Measurements from ENCODE around the gene PINLYP.
"Not testable (repeated sequence)": the region's sequence is repeated elsewhere in the genome, so short reads cannot be mapped to it uniquely, and the experiment has no call there.

The PINLYP gene

GRCh38 chr19:43584484-43584883, 8.9 kb downstream of the PINLYP start:
- no peak for DNase-seq

DNA sequence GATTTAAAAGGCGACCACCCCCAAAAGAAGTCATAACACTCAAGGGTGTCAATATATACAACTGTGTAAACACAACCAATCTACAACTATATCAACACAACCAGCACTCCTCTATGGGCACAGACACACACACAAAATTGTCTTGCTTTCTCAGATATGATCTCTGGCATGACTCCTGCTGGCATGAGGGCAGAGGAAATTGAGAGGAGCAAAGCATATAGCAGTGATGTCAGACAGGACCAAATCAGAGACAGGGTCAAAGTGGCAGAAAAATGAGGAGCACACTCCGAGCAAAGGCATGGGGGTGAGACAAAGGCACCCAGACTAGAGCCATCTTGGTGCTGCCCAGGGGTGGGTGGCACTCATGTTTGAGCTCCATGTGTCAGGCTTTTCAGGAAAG, 10.7 kb downstream of the PINLYP start:
- no peak for DNase-seq

DNA sequence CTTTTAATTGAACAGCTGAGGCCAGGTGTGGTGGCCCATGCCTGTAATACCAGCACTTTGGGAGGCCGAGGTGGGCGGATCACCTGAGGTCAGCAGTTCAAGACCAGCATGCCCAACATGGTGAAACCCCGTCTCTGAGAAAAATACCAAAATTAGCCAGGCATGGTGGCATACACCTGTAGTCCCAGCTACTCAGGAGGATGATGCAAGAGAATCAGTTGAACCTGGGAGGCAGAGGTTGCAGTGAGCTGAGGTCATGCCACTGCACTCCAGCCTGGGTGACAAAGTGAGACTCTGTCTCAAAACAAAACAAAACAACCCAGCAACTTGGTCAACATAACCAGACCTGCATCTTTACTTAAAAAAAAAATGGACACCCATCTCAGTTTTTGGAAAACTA, 11.4 kb downstream of the PINLYP start:
- not testable (repeated sequence) for DNase-seq

- no peak for DNase-seq
Measured at GRCh38 chr19:43589277-43589676, 13.7 kb downstream of the PINLYP start.

- DNase-seq: no peak
Measured at GRCh38 chr19:43589678-43590077, 14.1 kb downstream of the PINLYP start.

- no peak for DNase-seq
Measured at GRCh38 chr19:43591904-43592772, 16.5 kb downstream of the PINLYP start.

DNA sequence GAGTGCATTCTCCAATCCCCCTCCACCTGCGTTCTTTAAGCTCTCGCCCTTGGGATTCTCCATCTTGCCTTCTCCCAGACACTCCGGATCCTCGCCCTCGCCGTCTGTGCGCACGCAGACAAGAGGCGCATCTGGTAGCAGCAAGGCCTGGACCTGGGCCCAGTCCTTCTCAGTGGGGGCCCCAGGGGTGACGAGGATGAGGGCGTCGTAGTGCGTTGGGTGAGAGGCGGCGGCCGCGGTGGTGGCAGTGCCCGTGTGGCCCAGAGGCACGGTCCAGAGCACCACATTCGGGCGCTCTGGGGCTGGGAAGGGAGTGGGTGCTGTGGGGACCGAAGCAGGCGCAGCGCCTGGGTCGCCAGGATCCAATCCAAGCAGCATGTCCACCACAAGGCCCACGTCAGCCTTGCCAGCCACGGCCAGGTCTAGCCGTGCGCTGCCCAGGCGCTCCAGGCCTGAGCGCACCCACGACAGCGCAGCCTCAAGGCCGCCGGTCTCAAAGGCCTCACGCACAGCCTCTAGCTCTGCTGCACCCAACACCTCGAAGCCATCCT, 17.3 kb downstream of the PINLYP start:
- no peak for DNase-seq

- no peak for DNase-seq
Measured at GRCh38 chr19:43594081-43594697, 18.6 kb downstream of the PINLYP start.

GRCh38 chr19:43594710-43595604, 19.4 kb downstream of the PINLYP start:
- DNase-seq: peak; percentile 57

DNA sequence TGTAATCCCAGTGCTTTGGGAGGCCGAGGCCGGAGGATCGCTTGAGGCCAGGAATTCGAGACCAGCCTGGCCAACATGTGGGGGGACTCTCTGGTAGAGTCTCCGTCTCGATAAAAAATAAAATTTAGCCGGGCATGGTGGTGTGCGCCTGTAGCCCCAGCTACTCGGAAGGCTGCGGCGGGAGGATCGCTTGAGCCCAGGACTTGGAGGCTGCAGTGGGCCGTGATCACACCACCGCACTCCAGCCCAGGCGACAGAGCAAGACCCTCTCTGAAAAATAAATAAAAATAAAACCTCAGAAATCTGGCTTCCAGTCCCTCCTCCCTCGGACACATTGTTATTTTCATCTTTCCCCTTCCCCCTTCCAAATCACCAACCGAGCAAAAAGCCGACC, 20.0 kb downstream of the PINLYP start:
- no peak for DNase-seq

- peak; percentile 99 for DNase-seq
Measured at GRCh38 chr19:43595999-43596841, 20.6 kb downstream of the PINLYP start, which contains the start of the genes IRGQ and ZNF576. Gene IRGQ, minus strand, starts transcription at chr19:43596134. Its CDS starts 796 bp downstream, at chr19:43595338. Gene ZNF576, plus strand, starts transcription at chr19:43596595. Its CDS starts 514 bp downstream, at chr19:43597109.

DNA sequence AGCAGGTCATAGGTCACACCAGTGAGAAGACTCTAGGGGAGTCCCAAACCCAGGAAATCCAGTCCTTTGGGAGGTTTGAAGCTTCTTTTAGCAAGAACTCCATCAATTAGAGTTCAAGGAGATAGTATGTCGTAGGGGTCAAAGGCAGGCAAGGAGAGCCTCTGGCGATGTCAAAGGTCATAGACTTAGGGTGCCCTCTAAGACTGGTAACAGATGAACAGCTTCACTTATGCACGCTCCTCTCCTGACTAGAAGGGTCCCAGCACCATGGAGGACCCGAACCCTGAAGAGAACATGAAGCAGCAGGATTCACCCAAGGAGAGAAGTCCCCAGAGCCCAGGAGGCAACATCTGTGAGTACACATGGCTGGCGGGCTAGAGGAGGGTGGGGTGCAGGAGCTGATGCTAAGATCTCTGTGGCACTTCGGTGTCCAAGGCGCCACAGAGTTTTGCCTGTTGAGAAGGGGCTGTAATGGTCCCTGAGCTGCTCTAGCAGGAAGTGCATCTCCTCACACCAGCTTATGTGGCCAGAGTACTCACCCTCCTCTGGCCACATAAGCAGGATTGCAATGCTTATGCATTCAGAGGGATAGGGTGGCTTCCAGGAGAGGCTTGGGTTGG, 21.4 kb downstream of the PINLYP start:
- DNase-seq: no peak

DNA sequence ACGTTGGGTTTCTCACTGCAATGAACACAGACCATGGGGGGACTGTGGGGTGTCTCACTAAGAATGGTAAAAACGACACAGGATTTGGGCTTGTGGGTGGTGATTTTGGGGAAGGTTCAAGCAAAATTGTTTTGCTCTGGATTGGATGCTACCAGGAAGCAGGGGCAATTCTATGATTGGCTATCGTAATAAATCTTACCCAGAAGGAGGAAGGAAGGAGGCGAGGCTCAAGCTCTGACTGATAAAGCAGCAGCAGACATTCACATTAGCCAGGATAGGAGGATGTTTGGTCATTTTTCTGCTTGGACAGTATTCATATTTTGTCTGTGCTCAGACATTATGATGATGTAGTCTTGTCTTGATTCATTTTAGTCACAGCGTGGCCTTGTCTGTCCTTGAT, 22.3 kb downstream of the PINLYP start:
- DNase-seq: no peak

- DNase-seq: no peak
Measured at GRCh38 chr19:43598445-43599240, 23.0 kb downstream of the PINLYP start.

GRCh38 chr19:43599635-43600295, 24.2 kb downstream of the PINLYP start:
- DNase-seq: no peak

GRCh38 chr19:43600326-43600725, 24.7 kb downstream of the PINLYP start:
- not testable (repeated sequence) for DNase-seq

DNA sequence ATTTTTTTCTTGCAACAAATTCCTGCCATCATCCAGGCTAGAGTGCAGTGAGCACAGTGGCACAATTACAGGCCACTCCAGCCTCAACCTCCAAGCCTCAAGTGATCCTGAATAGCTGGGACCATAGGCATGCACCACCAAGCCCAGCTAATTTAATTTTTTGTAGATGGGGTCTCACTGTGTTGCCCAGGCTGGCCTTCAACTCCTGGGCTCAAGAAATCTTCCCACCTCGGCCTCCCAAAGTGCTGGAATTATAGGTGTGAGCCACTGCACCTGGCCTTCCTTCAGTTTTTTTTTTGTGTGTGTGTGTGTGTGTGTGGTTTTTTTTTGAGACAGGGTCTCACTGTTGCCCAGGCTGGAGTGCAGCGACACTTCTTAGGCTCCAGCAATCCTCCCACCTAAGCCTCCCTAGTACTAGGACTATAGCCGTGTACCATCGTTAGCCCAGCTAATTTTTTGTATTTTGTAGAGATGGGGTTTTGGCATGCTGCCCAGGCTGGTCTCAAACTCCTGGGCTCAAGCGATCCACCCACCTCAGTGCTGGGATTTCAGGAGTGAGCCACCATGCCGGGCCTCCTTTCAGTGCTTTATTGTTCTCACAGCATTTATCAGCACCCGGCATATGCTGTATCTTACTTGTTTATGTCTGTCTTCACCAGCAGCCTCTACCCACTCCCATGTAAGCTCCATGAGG, 30.4 kb downstream of the PINLYP start:
- no peak for DNase-seq

GRCh38 chr19:43606569-43607229, 31.1 kb downstream of the PINLYP start:
- no peak for DNase-seq
